ENCODE measurements around the gene RYR2. TPM values are rescaled to one million over a fixed set of nuclear protein-coding genes. Genes with fewer than 3 reads are reported as not detected.

Gene RYR2
- total and polyA plus RNA-seq, 2 of the 8 experiments (the other 6 are each of a cell fraction or from before 2014, with no cell fraction given) = 1.3 to 4.4 TPM

DNA sequence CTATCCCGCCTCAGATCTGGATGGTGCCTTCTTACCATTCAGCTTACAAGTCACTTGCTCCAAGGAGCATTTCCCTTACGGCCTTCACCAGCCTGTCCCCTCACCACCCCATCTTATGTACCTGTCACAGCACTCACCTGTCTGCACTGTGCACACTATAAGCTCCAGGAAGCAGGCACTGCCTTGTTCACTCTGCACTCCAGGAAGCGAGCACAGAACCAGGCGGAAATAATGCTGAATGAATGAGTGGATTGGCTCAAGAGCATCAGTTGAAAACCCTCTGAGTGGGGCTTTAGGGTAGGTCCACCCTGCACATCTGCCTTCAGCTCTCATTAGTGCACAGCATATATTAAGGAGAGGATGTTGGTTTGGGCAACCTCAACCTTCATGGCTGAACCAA, 8.9 kb upstream of the RYR2 start (continued):
- TF ChIP-seq NRF1 (IDR thresholded peaks at IDR 0.05; ENCODE audit: low read depth, low read length) (no peak), BRCA1 (IDR thresholded peaks at IDR 0.05; ENCODE audit: low read depth, low read length) (no peak), FOSL1 (IDR thresholded peaks at IDR 0.05; ENCODE audit: insufficient read depth, low read depth, low read length) (no peak), MAFK (IDR thresholded peaks at IDR 0.05; ENCODE audit: low read depth, low read length) (no peak), CBX5 (IDR thresholded peaks at IDR 0.05; ENCODE audit: low read depth, low read length) (no peak), KDM1A (IDR thresholded peaks at IDR 0.05; ENCODE audit: borderline replicate concordance, low read length) (no peak), SP2 (IDR thresholded peaks at IDR 0.05; ENCODE audit: low read length) (no peak), GTF2F1 (IDR thresholded peaks at IDR 0.05; ENCODE audit: borderline replicate concordance, low read depth, low read length) (no peak)
